ENCODE measurements around the gene CLSTN1.

DNA sequence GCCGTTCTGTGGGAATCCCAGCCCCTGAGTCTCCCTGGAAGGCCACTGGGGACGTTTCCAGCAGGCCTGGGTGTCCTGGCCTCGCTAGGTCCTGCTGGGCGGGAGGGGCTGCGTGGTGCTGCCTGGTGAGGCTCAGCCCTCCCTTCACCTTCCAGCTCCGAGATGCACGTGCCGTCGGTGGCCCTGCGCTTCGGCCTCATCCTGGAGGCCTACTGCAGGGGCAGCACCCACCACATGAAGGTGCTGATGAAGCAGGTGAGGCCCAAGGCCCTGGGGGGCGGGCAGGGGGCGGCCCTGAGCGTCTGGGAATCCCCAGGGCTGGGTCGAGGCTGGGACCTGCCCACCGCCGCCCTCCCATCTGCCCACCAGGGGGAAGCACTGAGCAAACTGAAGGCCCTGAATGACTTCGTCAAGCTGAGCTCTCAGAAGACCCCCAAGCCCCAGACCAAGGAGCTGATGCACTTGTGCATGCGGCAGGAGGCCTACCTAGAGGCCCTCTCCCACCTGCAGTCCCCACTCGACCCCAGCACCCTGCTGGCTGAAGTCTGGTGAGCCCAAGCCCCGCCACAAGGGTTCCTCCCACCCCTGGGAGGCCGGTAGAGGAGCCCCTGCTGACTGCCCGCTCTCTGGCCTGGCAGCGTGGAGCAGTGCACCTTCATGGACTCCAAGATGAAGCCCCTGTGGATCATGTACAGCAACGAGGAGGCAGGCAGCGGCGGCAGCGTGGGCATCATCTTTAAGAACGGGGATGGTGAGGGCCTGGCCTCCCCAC lies 102.0 kb downstream of the CLSTN1 start:
- TF ChIP-seq POLR2AphosphoS5 (IDR thresholded peaks at IDR 0.05; ENCODE audit: low read depth, low read length) (no peak), KDM1A (IDR thresholded peaks at IDR 0.05; ENCODE audit: borderline replicate concordance, low read length) (no peak)

Measured in H1 (cell line).